Measurements from ENCODE around the gene HYAL4.
"Not testable (repeated sequence)": the region's sequence is repeated elsewhere in the genome, so short reads cannot be mapped to it uniquely, and the experiment has no call there.

Gene HYAL4

GRCh38 chr7:123847868-123848267 is 2.9 kb downstream of the HYAL4 start:
- DNase-seq: no peak

- no peak for DNase-seq
Observed at GRCh38 chr7:123849855-123850254, 4.9 kb downstream of the HYAL4 start.

GRCh38 chr7:123851404-123851803 is 6.4 kb downstream of the HYAL4 start:
- not testable (repeated sequence) for DNase-seq

GRCh38 chr7:123854291-123854690 is 9.3 kb downstream of the HYAL4 start:
- not testable (repeated sequence) for DNase-seq

GRCh38 chr7:123856428-123856827 is 11.5 kb downstream of the HYAL4 start:
- DNase-seq: not testable (repeated sequence)

- DNase-seq: no peak
Observed at GRCh38 chr7:123860848-123861247, 15.9 kb downstream of the HYAL4 start.

- no peak for DNase-seq
Observed at GRCh38 chr7:123862775-123863174, 17.8 kb downstream of the HYAL4 start.

GRCh38 chr7:123863461-123863860 is 18.5 kb downstream of the HYAL4 start:
- DNase-seq: no peak

- DNase-seq: no peak
Observed at GRCh38 chr7:123864012-123864411, 19.0 kb downstream of the HYAL4 start.

GRCh38 chr7:123864436-123864835 is 19.5 kb downstream of the HYAL4 start:
- DNase-seq: no peak

GRCh38 chr7:123864966-123865365 is 20.0 kb downstream of the HYAL4 start:
- DNase-seq: no peak

- DNase-seq: no peak
Observed at GRCh38 chr7:123865517-123866117, 20.6 kb downstream of the HYAL4 start.

GRCh38 chr7:123867225-123867624 is 22.3 kb downstream of the HYAL4 start:
- no peak for DNase-seq

GRCh38 chr7:123871998-123872867 is 27.3 kb downstream of the HYAL4 start:
- DNase-seq: no peak

GRCh38 chr7:123872908-123873307 is 27.9 kb downstream of the HYAL4 start:
- DNase-seq: no peak

- no peak for DNase-seq
Observed at GRCh38 chr7:123876557-123877256, 31.7 kb downstream of the HYAL4 start.

- DNase-seq: no peak
Observed at GRCh38 chr7:123879628-123880027, 34.7 kb downstream of the HYAL4 start.

GRCh38 chr7:123881300-123881699 is 36.3 kb downstream of the HYAL4 start:
- DNase-seq: no peak

- no peak for DNase-seq
Observed at GRCh38 chr7:123883154-123883553, 38.2 kb downstream of the HYAL4 start.

- DNase-seq: no peak
Observed at GRCh38 chr7:123888192-123888591, 43.2 kb downstream of the HYAL4 start.

- not testable (repeated sequence) for DNase-seq
Observed at GRCh38 chr7:123894753-123895152, 49.8 kb downstream of the HYAL4 start.

GRCh38 chr7:123901101-123901500 is 56.1 kb downstream of the HYAL4 start:
- no peak for DNase-seq

GRCh38 chr7:123905714-123906113 is 60.7 kb downstream of the HYAL4 start:
- DNase-seq: no peak

- no peak for DNase-seq
Observed at GRCh38 chr7:123916240-123916724, 71.3 kb downstream of the HYAL4 start.
